BE2C (cell line): ENCODE data around the gene PHB1. TPM values are rescaled to one million over a fixed set of nuclear protein-coding genes. Genes with fewer than 3 reads are reported as not detected.

Source experiments
- DNase-seq: peaks from one replicate; pipeline ENCODE4 v3.0.0-alpha.2; 2020
- H3K27me3 ChIP-seq: fragments of 250-450 bp; sonication (Bioruptor Pico); 2 replicates; pipeline ENCODE4 v1.5.1; 2020; ENCODE audit warnings: mild to moderate bottlenecking
- H3K36me3 ChIP-seq: fragments of 250-450 bp; sonication (Bioruptor Pico); 2 replicates; pipeline ENCODE4 v1.5.1; 2020; ENCODE audit warnings: mild to moderate bottlenecking
- H3K4me1 ChIP-seq: fragments of 250-450 bp; sonication (Bioruptor Pico); 2 replicates; pipeline ENCODE4 v1.5.1; 2020
- H3K4me3 ChIP-seq: 2 replicates; pipeline ENCODE4 v1.5.1; 2011; ENCODE audit warnings: low read depth, low read length
- H3K9me3 ChIP-seq: fragments of 250-450 bp; sonication (Bioruptor Pico); 2 replicates; pipeline ENCODE4 v1.5.1; 2020
- CTCF ChIP-seq: IDR thresholded peaks from 2 replicates; pipeline ENCODE4 v1.5.1; 2012; ENCODE audit warnings: mild to moderate bottlenecking, low read depth, low read length
- polyA plus RNA-seq: library from polyadenylated mRNA; unstranded; fragments of >200 nt; gene quantifications from one replicate; pipeline ENCODE4 v1.2.1, GENCODE V29; 2012; ENCODE audit warnings: low read depth, missing spikeins; ENCODE audit not compliant: insufficient read length, insufficient read depth

The PHB1 gene
- 523 TPM for polyA plus RNA-seq

- Histone ChIP-seq H3K27me3 (no peaks in the 10 kb centered on the region), H3K4me3 (peak within 1 kb of the TSS; percentile 96), H3K4me1 (no peaks in the 10 kb centered on the region), H3K9me3 (no peaks in the 10 kb centered on the region), H3K36me3 (peaks cover 31% of the 10 kb centered on the region)
- TF ChIP-seq CTCF: no peak
- peak; percentile 97 for DNase-seq
These were observed at the start of gene PHB1 for GRCh38 chr17:49414622-49415350. TSS of gene PHB1 (minus strand) at chr17:49414882. CDS start at chr17:49413264, 1,618 bp downstream.

GRCh38 chr17:49464049-49464448 is 49.4 kb upstream of the PHB1 start:
- no peak for DNase-seq
- H3K27me3 ChIP-seq: no peaks in the 10 kb centered on the region

GRCh38 chr17:49461580-49461979 is 46.9 kb upstream of the PHB1 start:
- no peak for TF ChIP-seq CTCF

More at GRCh38 chr17:49464049-49464448, 49.4 kb upstream of the PHB1 start:
- TF ChIP-seq CTCF: no peak
- H3K9me3 ChIP-seq: no peaks in the 10 kb centered on the region
- no peaks in the 10 kb centered on the region for H3K4me1 ChIP-seq
- H3K4me3 ChIP-seq: no peak overlapping the region
- H3K36me3 ChIP-seq: no peaks in the 10 kb centered on the region

DNA sequence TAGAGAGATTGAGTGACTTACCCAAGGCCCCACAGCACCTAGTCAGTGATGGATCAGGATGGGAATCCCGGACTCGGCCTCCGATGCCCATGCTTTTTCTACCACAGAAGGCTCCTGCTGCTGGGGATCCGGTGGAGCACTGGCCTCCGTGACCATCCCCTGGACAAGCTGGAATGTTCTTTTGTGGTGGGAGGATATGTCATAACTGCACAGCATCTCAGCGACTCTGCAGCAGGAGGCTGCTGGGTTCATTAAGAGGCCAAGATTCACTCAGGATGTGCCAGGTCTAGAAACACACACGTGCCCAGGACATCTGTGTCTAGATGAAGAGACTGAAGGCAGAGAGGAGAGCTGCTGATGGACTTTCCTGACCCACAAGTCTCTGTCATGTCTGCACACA is 45.7 kb upstream of the PHB1 start:
- Histone ChIP-seq H3K36me3 (no peaks in the 10 kb centered on the region), H3K4me1 (no peaks in the 10 kb centered on the region), H3K4me3 (no peak overlapping the region), H3K27me3 (no peaks in the 10 kb centered on the region), H3K9me3 (no peaks in the 10 kb centered on the region)
- TF ChIP-seq CTCF: no peak
- no peak for DNase-seq

More at GRCh38 chr17:49461580-49461979, 46.9 kb upstream of the PHB1 start:
- Histone ChIP-seq H3K4me3 (no peak overlapping the region), H3K27me3 (no peaks in the 10 kb centered on the region), H3K36me3 (no peaks in the 10 kb centered on the region), H3K9me3 (no peaks in the 10 kb centered on the region), H3K4me1 (no peaks in the 10 kb centered on the region)
- no peak for DNase-seq

DNA sequence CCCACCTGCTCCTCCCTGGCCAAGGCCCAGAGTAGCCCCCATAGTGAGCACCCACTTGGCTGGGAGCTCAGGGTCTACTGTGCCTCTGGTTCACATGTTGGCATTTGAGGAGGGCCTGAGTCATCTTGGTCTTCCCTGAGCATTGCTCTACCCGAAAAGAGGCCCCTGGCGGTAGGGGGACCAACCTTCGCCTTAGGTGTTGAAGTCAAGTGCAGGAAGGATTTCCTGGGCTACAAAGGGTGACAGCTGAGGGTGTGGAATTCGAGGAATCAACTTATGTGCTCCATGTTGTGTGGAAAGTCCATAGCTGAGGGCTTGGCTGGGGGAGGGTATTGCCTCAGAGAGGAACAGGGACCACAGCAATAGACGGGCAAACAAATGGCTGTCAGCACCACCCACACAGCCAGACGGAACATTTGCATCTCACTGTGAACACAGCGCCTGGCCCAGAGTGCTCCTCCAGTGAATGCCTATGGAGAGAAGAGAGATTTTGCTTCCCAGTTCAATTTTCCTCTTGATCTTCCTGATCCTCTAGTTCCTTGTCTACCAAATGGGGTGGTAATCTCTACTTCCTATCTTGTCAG is 44.8 kb upstream of the PHB1 start:
- H3K27me3 ChIP-seq: no peaks in the 10 kb centered on the region
- no peaks in the 10 kb centered on the region for H3K4me1 ChIP-seq
- no peaks in the 10 kb centered on the region for H3K36me3 ChIP-seq
- no peak for TF ChIP-seq CTCF
- H3K9me3 ChIP-seq: no peaks in the 10 kb centered on the region
- no peak for DNase-seq
- no peak overlapping the region for H3K4me3 ChIP-seq
